ENCODE measurements around the gene DYNC1I1. TPM values are rescaled to one million over a fixed set of nuclear protein-coding genes. Genes with fewer than 3 reads are reported as not detected.

The DYNC1I1 gene
- total and polyA plus RNA-seq, 2 donors (not counting 3 experiments of a cell fraction or from before 2014, with no cell fraction given), result 1.8 to 3.6 TPM

- H3K4me1 ChIP-seq (ENCODE audit: control insufficient read depth, extremely low read depth, insufficient read depth, low read length), result no peaks in the 10 kb centered on the region
- ChIA-PET CTCF (no interaction called here), POLR2A (no interaction called here)
- no TSS peak for BruUV-seq (replicated peaks)
- DNase-seq (ENCODE audit: low read depth, low spot score) (no peak), FAIRE-seq (no peak)
- no peak overlapping the region for H3K4me3 ChIP-seq (replicated peaks in 1 of 3; ENCODE audit: insufficient read depth in 1 of 3, low read depth in 1 of 3, low read length in 3 of 3)
- no peaks in the 10 kb centered on the region for H3K36me3 ChIP-seq (ENCODE audit: control insufficient read depth in 2 of 2, extremely low read depth in 1 of 2, insufficient read depth in 2 of 2, low read length in 2 of 2)
- H4K20me1 ChIP-seq (replicated peaks; ENCODE audit: control insufficient read depth, extremely low read depth, insufficient read depth, low read length), result no peaks in the 10 kb centered on the region
- no peak overlapping the region for H2AFZ ChIP-seq (ENCODE audit: low read depth, low read length)
- H3K9me1 ChIP-seq (replicated peaks; ENCODE audit: control insufficient read depth, extremely low read depth, insufficient read depth, low read length), result no peaks in the 10 kb centered on the region
- TF ChIP-seq POLR2AphosphoS5 (IDR thresholded peaks at IDR 0.05; ENCODE audit: insufficient read depth, low read depth, low read length), result no peak
- no peak for TF ChIP-seq POLR2A (IDR thresholded peaks at IDR 0.05; ENCODE audit: low read depth, low read length)
- TF ChIP-seq, protein P1, sequence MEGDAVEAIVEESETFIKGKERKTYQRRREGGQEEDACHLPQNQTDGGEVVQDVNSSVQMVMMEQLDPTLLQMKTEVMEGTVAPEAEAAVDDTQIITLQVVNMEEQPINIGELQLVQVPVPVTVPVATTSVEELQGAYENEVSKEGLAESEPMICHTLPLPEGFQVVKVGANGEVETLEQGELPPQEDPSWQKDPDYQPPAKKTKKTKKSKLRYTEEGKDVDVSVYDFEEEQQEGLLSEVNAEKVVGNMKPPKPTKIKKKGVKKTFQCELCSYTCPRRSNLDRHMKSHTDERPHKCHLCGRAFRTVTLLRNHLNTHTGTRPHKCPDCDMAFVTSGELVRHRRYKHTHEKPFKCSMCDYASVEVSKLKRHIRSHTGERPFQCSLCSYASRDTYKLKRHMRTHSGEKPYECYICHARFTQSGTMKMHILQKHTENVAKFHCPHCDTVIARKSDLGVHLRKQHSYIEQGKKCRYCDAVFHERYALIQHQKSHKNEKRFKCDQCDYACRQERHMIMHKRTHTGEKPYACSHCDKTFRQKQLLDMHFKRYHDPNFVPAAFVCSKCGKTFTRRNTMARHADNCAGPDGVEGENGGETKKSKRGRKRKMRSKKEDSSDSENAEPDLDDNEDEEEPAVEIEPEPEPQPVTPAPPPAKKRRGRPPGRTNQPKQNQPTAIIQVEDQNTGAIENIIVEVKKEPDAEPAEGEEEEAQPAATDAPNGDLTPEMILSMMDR (IDR thresholded peaks at IDR 0.05; ENCODE audit: extremely low read depth in 1 of 2, insufficient read depth in 1 of 2, low read depth in 1 of 2, low read length in 2 of 2), result no peak
- TF ChIP-seq EZH2 (IDR thresholded peaks at IDR 0.05; ENCODE audit: borderline replicate concordance, low read depth, low read length, severe bottlenecking), result no peak
- no peak for TF ChIP-seq JUN (IDR thresholded peaks at IDR 0.05; ENCODE audit: borderline replicate concordance, insufficient read depth, insufficient read length, low read depth)
- no peak overlapping the region for H3K9ac ChIP-seq (replicated peaks; ENCODE audit: extremely low read depth, insufficient read depth, low read length)
- no peak overlapping the region for H3K4me2 ChIP-seq (ENCODE audit: insufficient read depth, low read length)
- no peaks in the 10 kb centered on the region for H3K27me3 ChIP-seq (ENCODE audit: control insufficient read depth in 2 of 2, insufficient read depth in 2 of 2, low read length in 2 of 2)
- dilution Hi-C loops (cut with MboI; ENCODE audit: extremely low pct_ligation_motif_present, low sequenced_read_pairs), result no loop called here
- intact Hi-C loops (cut with micrococcal nuclease), result no loop called here
- no peaks in the 10 kb centered on the region for H3K79me2 ChIP-seq (ENCODE audit: control insufficient read depth, insufficient read depth, low read length)
- H3K9me3 ChIP-seq (replicated peaks; ENCODE audit: control insufficient read depth, insufficient read depth, low read length), result no peaks in the 10 kb centered on the region
- H3K27ac ChIP-seq (ENCODE audit: insufficient read depth, low read depth, low read length), result no peak overlapping the region
These were observed 5.7 kb upstream of the DYNC1I1 start for GRCh38 chr7:95766657-95767056.
